ENCODE measurements around the gene TBC1D7.

Gene TBC1D7

GRCh38 chr6:13328076-13328874 lies at the start of gene TBC1D7:
TSS of gene TBC1D7 (minus strand) at chr6:13328537. CDS start at chr6:13326898, 1,639 bp downstream.
- DNase-seq (ENCODE audit: low spot score) = peak; percentile 81

DNA sequence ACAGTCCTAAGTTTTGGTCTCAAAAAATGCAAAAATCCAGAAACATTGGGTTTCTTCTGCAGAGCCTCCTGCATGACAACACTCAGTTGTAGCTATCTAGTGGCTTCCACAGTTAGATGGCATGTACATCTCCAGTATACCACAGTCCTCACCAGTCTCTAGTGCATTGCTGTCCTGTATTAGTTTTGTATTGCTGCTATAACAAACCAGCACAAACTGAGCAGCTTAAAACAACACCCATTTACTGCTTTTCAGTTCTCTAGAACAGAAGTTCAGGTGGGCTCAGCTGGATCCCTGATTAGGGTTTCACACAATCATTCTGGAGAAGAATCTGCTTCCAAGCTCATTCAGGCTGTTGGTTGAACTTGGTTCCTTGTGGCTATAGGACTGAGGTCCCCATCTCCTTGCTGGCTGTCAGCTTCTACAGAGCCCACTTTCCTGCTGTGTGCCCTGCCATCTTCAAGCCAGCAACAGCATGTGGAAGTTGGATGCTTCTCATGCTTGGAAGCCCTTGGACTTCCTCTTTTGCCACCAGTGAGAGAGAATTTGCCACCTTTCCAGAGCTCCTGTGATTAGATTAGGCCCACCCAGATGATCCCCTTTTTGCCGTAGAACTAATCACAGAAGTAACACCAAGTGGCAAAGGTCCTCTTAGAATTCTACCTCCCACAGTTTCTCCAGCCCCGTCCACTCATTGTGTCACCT lies 48.9 kb upstream of the TBC1D7 start:
- DNase-seq (ENCODE audit: low spot score) = no peak

- DNase-seq (ENCODE audit: low spot score) = no peak
Measured at GRCh38 chr6:13375360-13375878, 47.1 kb upstream of the TBC1D7 start.

GRCh38 chr6:13373919-13374318 lies 45.6 kb upstream of the TBC1D7 start:
- no peak for DNase-seq (ENCODE audit: low spot score)

- DNase-seq (ENCODE audit: low spot score) = no peak
Measured at GRCh38 chr6:13373488-13373886, 45.1 kb upstream of the TBC1D7 start.

DNA sequence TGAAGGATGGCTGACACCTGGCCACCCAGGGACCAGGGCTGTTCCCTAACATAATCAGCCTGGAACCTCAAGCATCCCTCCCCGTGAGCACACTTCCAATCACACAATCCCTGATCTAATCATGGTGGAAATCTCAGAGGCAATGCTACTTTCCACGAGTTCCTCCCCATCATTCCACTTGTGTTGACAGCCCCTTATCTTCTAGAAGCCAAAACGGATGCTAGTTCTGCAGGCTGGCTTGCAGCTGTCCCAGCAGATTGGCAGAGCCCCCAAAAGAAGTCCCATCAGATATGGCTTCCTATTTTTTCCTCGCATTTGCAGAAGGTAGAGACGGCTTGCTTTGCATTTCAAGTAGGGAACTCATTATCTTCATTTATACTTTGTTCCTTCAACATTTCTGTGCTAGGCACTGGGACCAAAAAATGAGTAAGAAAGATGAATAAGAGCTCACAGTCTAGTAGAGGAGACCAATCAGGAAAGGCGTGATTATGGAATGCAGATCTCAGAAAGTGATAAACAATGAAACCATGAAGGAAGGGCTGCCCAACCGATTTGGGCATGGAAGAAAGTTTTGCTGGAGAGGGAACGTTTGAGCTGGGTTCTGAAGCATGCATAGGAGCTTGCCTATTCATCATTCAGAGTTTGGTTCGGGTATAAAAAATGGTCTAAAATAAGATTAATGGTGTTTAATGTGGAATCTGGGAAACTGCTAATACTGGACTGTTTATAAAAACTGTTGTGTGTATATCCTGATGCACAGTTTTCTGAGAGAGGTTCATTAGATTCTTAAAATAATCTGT lies 44.6 kb upstream of the TBC1D7 start:
- no peak for DNase-seq (ENCODE audit: low spot score)

- DNase-seq (ENCODE audit: low spot score) = no peak
Measured at GRCh38 chr6:13372076-13372475, 43.7 kb upstream of the TBC1D7 start.

- no peak for DNase-seq (ENCODE audit: low spot score)
Measured at GRCh38 chr6:13371421-13372072, 43.2 kb upstream of the TBC1D7 start.

GRCh38 chr6:13370623-13371022 lies 42.3 kb upstream of the TBC1D7 start:
- DNase-seq (ENCODE audit: low spot score) = no peak

DNA sequence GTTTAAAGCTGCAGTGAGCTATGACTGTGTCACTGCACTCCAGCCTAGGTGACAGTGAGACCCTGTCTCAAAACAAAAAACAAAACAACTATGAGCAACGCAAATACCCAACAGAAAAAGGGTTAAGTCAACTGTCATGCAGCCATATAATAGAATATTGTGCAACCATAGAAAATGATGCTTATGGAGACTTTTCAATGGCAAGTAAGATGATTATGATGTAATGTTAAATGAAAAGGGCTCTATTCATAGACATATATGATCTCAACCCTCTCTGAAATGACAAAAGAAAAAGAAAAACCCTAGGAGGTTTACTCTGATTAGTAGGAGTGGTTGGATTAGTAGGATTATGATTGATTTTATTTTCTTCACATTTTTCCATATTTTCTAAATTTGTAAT lies 41.3 kb upstream of the TBC1D7 start:
- DNase-seq (ENCODE audit: low spot score) = no peak

DNA sequence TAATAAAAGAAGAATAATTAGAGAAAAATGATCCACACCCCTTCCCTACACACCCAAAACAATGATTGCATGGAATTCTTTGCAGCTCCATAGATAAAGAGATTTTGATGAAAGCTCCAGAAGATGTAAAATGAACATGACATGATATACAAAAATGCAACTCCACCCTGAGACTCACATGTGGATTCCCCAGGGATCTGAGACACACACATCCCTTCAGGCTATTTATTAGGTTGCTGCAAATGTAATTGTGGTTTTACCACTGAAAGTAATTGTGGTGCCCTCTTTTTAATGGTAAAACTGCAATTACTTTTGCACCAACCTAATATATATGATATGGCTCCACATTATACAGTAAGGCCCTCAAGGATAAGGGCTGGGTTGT lies 40.4 kb upstream of the TBC1D7 start:
- no peak for DNase-seq (ENCODE audit: low spot score)

GRCh38 chr6:13368079-13368730 lies 39.9 kb upstream of the TBC1D7 start:
- DNase-seq (ENCODE audit: low spot score) = no peak

- DNase-seq (ENCODE audit: low spot score) = no peak
Measured at GRCh38 chr6:13367396-13367795, 39.1 kb upstream of the TBC1D7 start.

DNA sequence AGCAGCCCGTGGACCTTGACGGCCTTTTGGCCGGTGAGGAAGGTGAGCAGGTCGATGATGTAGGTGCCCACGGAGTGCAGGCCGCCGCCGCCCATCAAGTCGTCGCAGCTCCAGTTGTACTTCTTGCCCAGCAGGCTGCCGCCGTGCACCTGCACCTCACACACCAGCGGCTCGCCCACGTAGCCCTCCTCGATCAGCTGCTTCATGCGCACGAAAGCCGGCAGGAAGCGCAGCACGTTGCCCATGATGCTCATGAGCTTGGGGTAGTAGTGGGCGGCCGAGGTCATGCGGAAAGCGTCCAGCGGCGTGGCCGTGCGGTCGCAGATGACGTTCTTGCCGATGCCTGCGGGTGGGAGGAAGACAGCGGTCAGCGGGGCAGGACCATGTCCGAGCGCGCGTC lies 37.0 kb upstream of the TBC1D7 start:
- no peak for DNase-seq (ENCODE audit: low spot score)

DNA sequence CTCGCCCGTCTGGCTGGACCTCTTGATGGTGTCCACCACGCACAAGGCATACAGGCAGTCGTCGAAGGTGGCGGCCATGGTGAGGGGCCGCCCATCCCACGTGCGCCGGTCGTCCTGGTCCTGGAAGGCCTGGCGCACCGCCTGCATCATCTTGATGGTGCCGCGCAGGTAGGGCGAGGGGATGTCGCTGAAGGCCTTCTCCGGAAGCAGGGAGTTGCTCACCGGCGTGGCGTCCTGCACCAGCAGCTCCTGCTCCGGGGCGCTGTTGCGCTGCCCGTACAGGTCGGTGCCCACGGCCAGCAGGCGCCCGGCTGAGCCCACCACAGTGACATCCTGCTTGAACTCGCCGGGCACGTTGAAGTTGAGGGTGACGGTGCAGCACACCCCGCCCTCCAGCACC lies 36.5 kb upstream of the TBC1D7 start:
- DNase-seq (ENCODE audit: low spot score) = no peak

DNA sequence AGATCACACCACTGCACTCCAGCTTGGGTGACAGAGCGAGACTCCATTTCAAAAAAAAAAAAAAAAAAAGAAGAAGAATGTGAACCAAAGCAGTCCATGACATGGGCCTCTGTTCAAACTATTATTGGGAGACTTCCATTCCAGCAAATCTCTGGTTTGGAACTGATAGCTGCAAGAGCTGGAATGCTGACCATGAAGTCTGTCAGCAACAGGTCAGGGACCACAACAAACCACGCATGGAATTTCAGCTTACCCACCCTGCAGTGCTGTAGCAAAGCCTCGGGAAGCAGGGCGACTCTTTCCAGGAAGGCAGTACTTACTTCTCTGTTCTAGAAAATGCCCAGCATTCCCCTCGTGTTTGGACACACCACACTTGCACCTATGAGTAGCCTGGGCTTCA lies 34.1 kb upstream of the TBC1D7 start:
- DNase-seq (ENCODE audit: low spot score) = no peak

GRCh38 chr6:13360671-13361540 lies 32.6 kb upstream of the TBC1D7 start:
- no peak for DNase-seq (ENCODE audit: low spot score)

GRCh38 chr6:13359287-13359686 lies 30.9 kb upstream of the TBC1D7 start:
- DNase-seq (ENCODE audit: low spot score) = no peak

DNA sequence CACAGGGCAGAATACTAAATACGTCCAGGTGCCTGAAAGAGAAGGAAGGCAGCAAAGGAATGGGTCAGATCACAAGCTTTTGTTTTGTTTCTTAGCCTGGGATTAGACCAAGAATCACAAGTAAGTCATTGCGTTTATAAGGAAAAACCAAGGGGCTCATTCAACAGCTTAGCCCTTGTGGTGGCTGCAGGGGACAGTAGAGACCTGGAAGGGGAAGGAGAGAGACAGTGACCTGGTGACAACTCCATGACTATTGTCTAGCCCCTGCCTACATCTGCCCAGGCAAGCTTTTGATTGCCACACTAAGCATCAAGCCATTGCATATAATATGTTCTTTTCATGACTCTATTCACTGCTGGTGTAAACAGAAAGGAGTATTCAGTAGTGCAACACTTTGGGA lies 30.2 kb upstream of the TBC1D7 start:
- no peak for DNase-seq (ENCODE audit: low spot score)

- no peak for DNase-seq (ENCODE audit: low spot score)
Measured at GRCh38 chr6:13357551-13358075, 29.3 kb upstream of the TBC1D7 start.
